DOHH2 (cell line): ENCODE results near the gene FCHSD2.

Experiments used
- H3F3A ChIP-seq: fragments of 200-600 bp; sonication (generic), shearing (Covaris generic); 2 replicates; pipeline ENCODE4 v1.6.0; 2016; ENCODE audit warnings: antibody characterized with exemption, mild to moderate bottlenecking; ENCODE audit not compliant: control insufficient read depth, insufficient read depth
- H3K27ac ChIP-seq: fragments of 200-600 bp; sonication (generic); 2 replicates; pipeline ENCODE4 v1.5.1; 2014; ENCODE audit warnings: low read depth, mild to moderate bottlenecking, low read length, moderate library complexity
- H3K27me3 ChIP-seq: fragments of 200-600 bp; sonication (generic); 2 replicates; pipeline ENCODE4 v1.6.1; 2014; ENCODE audit warnings: mild to moderate bottlenecking, low read length, mixed read lengths; ENCODE audit not compliant: control insufficient read depth
- H3K36me3 ChIP-seq: fragments of 200-600 bp; sonication (generic); 2 replicates; pipeline ENCODE4 v1.6.1; 2014; ENCODE audit warnings: mild to moderate bottlenecking, low read length, moderate library complexity, mixed read lengths; ENCODE audit not compliant: control insufficient read depth
- H3K4me1 ChIP-seq: fragments of 200-600 bp; sonication (generic); 2 replicates; pipeline ENCODE4 v1.6.1; 2014; ENCODE audit warnings: mild to moderate bottlenecking, low read length, mixed read lengths; ENCODE audit not compliant: control insufficient read depth
- H3K4me2 ChIP-seq: fragments of 200-600 bp; sonication (generic); 2 replicates; pipeline ENCODE4 v1.6.0; 2014; ENCODE audit warnings: mild to moderate bottlenecking, low read length, moderate library complexity
- H3K4me3 ChIP-seq: fragments of 200-600 bp; sonication (generic); 2 replicates; pipeline ENCODE4 v1.5.1; 2014; ENCODE audit warnings: mild to moderate bottlenecking, low read length, mixed read lengths
- H3K79me2 ChIP-seq: fragments of 200-600 bp; sonication (generic); 2 replicates; pipeline ENCODE4 v1.6.1; 2014; ENCODE audit warnings: mild to moderate bottlenecking, low read length, mixed read lengths; ENCODE audit not compliant: control insufficient read depth
- H3K9me2 ChIP-seq: fragments of 200-600 bp; sonication (generic); replicated peaks from 2 replicates; pipeline ENCODE4 v1.6.1; 2014; ENCODE audit warnings: mild to moderate bottlenecking, low read length, mixed read lengths; ENCODE audit not compliant: control insufficient read depth
- H3K9me3 ChIP-seq: fragments of 200-600 bp; sonication (generic); 2 replicates; pipeline ENCODE4 v1.6.1; 2014; ENCODE audit warnings: antibody characterized with exemption, low read length, mixed read lengths; ENCODE audit not compliant: control insufficient read depth, insufficient read depth
- H4K20me1 ChIP-seq: fragments of 200-600 bp; sonication (generic); 2 replicates; pipeline ENCODE4 v1.6.0; 2014; ENCODE audit warnings: low read depth, mild to moderate bottlenecking, antibody characterized with exemption, low read length, moderate library complexity; ENCODE audit not compliant: control insufficient read depth, insufficient read depth
- CTCF ChIP-seq: fragments of 200-600 bp; sonication (generic); IDR thresholded peaks from one replicate; pipeline ENCODE4 v1.5.1; 2014; ENCODE audit warnings: antibody characterized with exemption, mild to moderate bottlenecking, low read depth, low read length; ENCODE audit not compliant: poor library complexity, severe bottlenecking
- EZH2phosphoT487 ChIP-seq: fragments of 200-600 bp; sonication (generic); IDR thresholded peaks from 2 replicates; pipeline ENCODE4 v1.6.1; 2017; ENCODE audit warnings: borderline replicate concordance, mild to moderate bottlenecking, antibody characterized with exemption, low read length, moderate library complexity, mixed read lengths

Gene FCHSD2

DNA sequence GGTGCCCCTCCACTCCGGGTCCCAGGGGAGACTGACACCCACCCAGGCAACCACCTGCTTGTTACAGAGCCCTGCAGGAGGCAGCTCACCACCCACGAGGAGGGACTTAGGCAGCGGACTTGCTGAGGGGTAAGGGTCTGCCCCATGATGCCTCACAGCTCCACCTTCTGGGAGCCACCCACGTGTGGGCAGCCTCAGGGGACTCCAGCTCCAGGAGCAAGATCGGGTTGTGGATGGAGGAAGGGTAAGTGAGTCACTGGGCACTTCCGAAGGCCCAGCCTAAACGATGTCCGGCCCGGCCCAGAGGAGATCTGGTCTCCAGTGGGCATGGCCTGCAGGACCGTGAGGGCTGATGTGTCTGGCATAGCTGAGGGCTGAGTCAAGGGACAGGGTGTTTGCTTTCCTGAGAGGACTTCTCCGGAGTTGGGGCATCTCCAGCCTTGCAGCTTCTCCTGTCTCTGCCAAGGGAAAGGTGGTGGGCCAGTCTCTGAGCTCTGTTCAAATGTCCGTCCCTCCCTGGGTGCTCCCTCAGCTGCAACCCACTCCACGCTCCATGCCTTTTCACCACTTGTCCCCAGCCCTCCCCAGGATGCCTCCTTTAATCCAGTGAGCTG, 43.7 kb upstream of the FCHSD2 start:
- peaks cover 19% of the 10 kb centered on the region for H3K4me1 ChIP-seq
- no peak overlapping the region for H3K27ac ChIP-seq
- H3K4me3 ChIP-seq, result no peak overlapping the region
- peak overlapping the region; percentile 61; the same call in 1 of the 2 replicates for H3K4me2 ChIP-seq
- no peaks in the 10 kb centered on the region for H3K27me3 ChIP-seq
- no peaks in the 10 kb centered on the region for H3K9me2 ChIP-seq
- H3K79me2 ChIP-seq, result no peaks in the 10 kb centered on the region
- TF ChIP-seq EZH2phosphoT487, result no peak
- TF ChIP-seq CTCF, result no peak
- H4K20me1 ChIP-seq, result no peaks in the 10 kb centered on the region
- H3K36me3 ChIP-seq, result no peaks in the 10 kb centered on the region
- 0 out of 2 replicates have a peak, but pooled peaks cover 3% of the 10 kb centered on the region for H3F3A ChIP-seq
- no peaks in the 10 kb centered on the region for H3K9me3 ChIP-seq

GRCh38 chr11:73184953-73185671, 43.0 kb upstream of the FCHSD2 start:
- H3K9me2 ChIP-seq, result no peaks in the 10 kb centered on the region
- peaks cover 19% of the 10 kb centered on the region for H3K4me1 ChIP-seq
- H4K20me1 ChIP-seq, result no peaks in the 10 kb centered on the region
- 0 out of 2 replicates have a peak, but pooled peaks cover 3% of the 10 kb centered on the region for H3F3A ChIP-seq
- H3K36me3 ChIP-seq, result no peaks in the 10 kb centered on the region
- no peaks in the 10 kb centered on the region for H3K9me3 ChIP-seq
- no peak overlapping the region for H3K27ac ChIP-seq
- peak overlapping the region; percentile 61 for H3K4me2 ChIP-seq
- H3K79me2 ChIP-seq, result no peaks in the 10 kb centered on the region
- no peaks in the 10 kb centered on the region for H3K27me3 ChIP-seq
- TF ChIP-seq CTCF (peak; percentile 99), EZH2phosphoT487 (no peak)
- peak overlapping the region; percentile 56 for H3K4me3 ChIP-seq

GRCh38 chr11:73182824-73183321, 40.8 kb upstream of the FCHSD2 start:
- H3K9me3 ChIP-seq, result no peaks in the 10 kb centered on the region
- H4K20me1 ChIP-seq, result no peaks in the 10 kb centered on the region
- 0 out of 2 replicates have a peak, but pooled peaks cover under 1% of the 10 kb centered on the region for H3K79me2 ChIP-seq
- H3K9me2 ChIP-seq, result no peaks in the 10 kb centered on the region
- no peaks in the 10 kb centered on the region for H3K36me3 ChIP-seq
- H3K27ac ChIP-seq, result no peak overlapping the region
- no peaks in the 10 kb centered on the region for H3K27me3 ChIP-seq
- H3F3A ChIP-seq, result 0 out of 2 replicates have a peak, but pooled peaks cover 3% of the 10 kb centered on the region
- TF ChIP-seq EZH2phosphoT487, result no peak
- TF ChIP-seq CTCF, result no peak
- H3K4me2 ChIP-seq, result no peak overlapping the region
- peaks cover 14% of the 10 kb centered on the region for H3K4me1 ChIP-seq
- H3K4me3 ChIP-seq, result no peak overlapping the region
